K562 (cell line): ENCODE results near the gene CYP2D6. TPM values are rescaled to one million over a fixed set of nuclear protein-coding genes. Genes with fewer than 3 reads are reported as not detected.

Experiments used
- ARID3B ChIP-seq: fragments of 250-450 bp; sonication (Bioruptor Pico); IDR thresholded peaks from 2 replicates; pipeline ENCODE4 v1.4.0; 2020; ENCODE audit warnings: borderline replicate concordance
- CREB1 ChIP-seq, 2 experiments: sonication (generic) in 1 of 2; formaldehyde crosslinking in 1 of 2; IDR thresholded peaks; 2 replicates each; pipeline versions ENCODE4 v1.6.1 to v1.8.0; 2012 to 2022; ENCODE audit warnings: inconsistent platforms in 1 of 2, mild to moderate bottlenecking in 1 of 2, missing genetic modification reagents in 1 of 2, moderate library complexity in 1 of 2
- ERF ChIP-seq: fragments of 450-650 bp; formaldehyde crosslinking; IDR thresholded peaks from 2 replicates; pipeline ENCODE4 v1.4.0; 2020; ENCODE audit warnings: mild to moderate bottlenecking, mixed read lengths
- ETV1 ChIP-seq: fragments of 450-650 bp; conservative IDR thresholded peaks from 2 replicates; pipeline ENCODE4 v1.6.1; 2016; ENCODE audit warnings: missing genetic modification characterization, control low read depth, low read depth, missing compliant biosample characterization
- HMGN3 ChIP-seq: IDR thresholded peaks from 2 replicates; pipeline ENCODE4 v1.6.1; 2011; ENCODE audit warnings: borderline replicate concordance, low read depth, mild to moderate bottlenecking, mixed read lengths, low read length; ENCODE audit not compliant: insufficient read length; ENCODE audit errors: extremely low read depth
- KAT7 ChIP-seq: sonication (generic); formaldehyde crosslinking; IDR thresholded peaks from 2 replicates; pipeline ENCODE4 v1.8.0; 2022; ENCODE audit warnings: missing genetic modification reagents, mild to moderate bottlenecking, borderline replicate concordance
- KLF6 ChIP-seq: fragments of 250-450 bp; sonication (Bioruptor Pico); IDR thresholded peaks from 2 replicates; pipeline ENCODE4 v1.4.0; 2020; ENCODE audit warnings: mild to moderate bottlenecking, moderate library complexity, borderline replicate concordance
- MYBL2 ChIP-seq, 2 experiments: fragments of 450-650 bp in 1 of 2; sonication (generic) in 1 of 2; formaldehyde crosslinking in 1 of 2; IDR thresholded peaks; 2 replicates each; pipeline versions ENCODE4 v1.6.1 to v1.8.1; 2017 to 2022; ENCODE audit warnings: borderline replicate concordance in 1 of 2, inconsistent platforms in 1 of 2, low read depth in 1 of 2, mild to moderate bottlenecking in 1 of 2, missing genetic modification reagents in 1 of 2, moderate library complexity in 1 of 2
- SAFB ChIP-seq: fragments of 200-400 bp; formaldehyde crosslinking; IDR thresholded peaks from 2 replicates; pipeline ENCODE4 v1.6.1; 2017; ENCODE audit warnings: low read depth, low read length, borderline replicate concordance
- SP2 ChIP-seq: IDR thresholded peaks from 2 replicates; pipeline ENCODE4 v1.6.1; 2011; ENCODE audit warnings: mild to moderate bottlenecking, low read depth, low read length, moderate library complexity; ENCODE audit not compliant: poor library complexity, severe bottlenecking; ENCODE audit errors: extremely low read depth
- SREBF1 ChIP-seq: fragments of 150-350 bp; IDR thresholded peaks from 2 replicates; pipeline ENCODE4 v1.6.1; 2014; ENCODE audit warnings: antibody characterized with exemption, low read depth, low read length, borderline replicate concordance
- TCF7L2 ChIP-seq: fragments of 150-350 bp; IDR thresholded peaks from 2 replicates; pipeline ENCODE4 v1.6.1; 2016; ENCODE audit warnings: low read depth, mild to moderate bottlenecking, low read length, moderate library complexity
- ZBTB1 ChIP-seq: sonication (generic); formaldehyde crosslinking; IDR thresholded peaks from 2 replicates; pipeline ENCODE4 v1.8.1; 2023; ENCODE audit warnings: missing genetic modification reagents, low read depth, mild to moderate bottlenecking, borderline replicate concordance
- ZBTB12 ChIP-seq: fragments of 250-450 bp; sonication (Bioruptor Pico); IDR thresholded peaks from 2 replicates; pipeline ENCODE4 v1.4.0; 2020
- ZC3H8 ChIP-seq: fragments of 450-650 bp; IDR thresholded peaks from 2 replicates; pipeline ENCODE4 v1.6.1; 2017
- ZNF436 ChIP-seq: fragments of 250-450, 450-650 bp; sonication (Bioruptor Pico); formaldehyde crosslinking; IDR thresholded peaks from 2 replicates; pipeline ENCODE4 v1.7.0; 2020; ENCODE audit warnings: mild to moderate bottlenecking
- polyA plus RNA-seq, 8 experiments: library from polyadenylated mRNA; depleted of rRNA in 4 of 8; stranded (reverse) in 5 of 8; unstranded in 3 of 8; fragments of >200 nt; fragmentation: Nextera tagmentation in 2 of 8; fragmentation: Illumina TruSeq in 1 of 8; extraction: Ambion mirVana in 2 of 8; extraction: Trizol in 1 of 8; gene quantifications; 2 replicates each; pipeline versions ENCODE4 v1.2.1 to v1.2.3, GENCODE V29; 2011 to 2014; ENCODE audit warnings: inconsistent platforms in 1 of 8, missing spikeins in 1 of 8
- total RNA-seq, 7 experiments: library from RNA; depleted of rRNA in 6 of 7; stranded (reverse); fragments of >200 nt in 6 of 7; fragmentation: Illumina TruSeq in 2 of 7; extraction: Trizol in 2 of 7; gene quantifications; 2 replicates each; pipeline versions ENCODE4 v1.2.1 to v1.2.3, GENCODE V29; 2011 to 2021; ENCODE audit warnings: low replicate concordance in 1 of 7
- TF ChIP-seq, protein P1 (sequence below): fragments of 450-650 bp; IDR thresholded peaks from 2 replicates; pipeline ENCODE4 v1.7.1; 2018; ENCODE audit warnings: mild to moderate bottlenecking, low read depth; ENCODE audit not compliant: partially characterized antibody

CYP2D6 gene
- total and polyA plus RNA-seq, 9 of the 15 experiments (the other 6 are each of a cell fraction or from before 2014, with no cell fraction given), result 0.04 to 0.20 (median 0.09) TPM; not detected in 5

DNA sequence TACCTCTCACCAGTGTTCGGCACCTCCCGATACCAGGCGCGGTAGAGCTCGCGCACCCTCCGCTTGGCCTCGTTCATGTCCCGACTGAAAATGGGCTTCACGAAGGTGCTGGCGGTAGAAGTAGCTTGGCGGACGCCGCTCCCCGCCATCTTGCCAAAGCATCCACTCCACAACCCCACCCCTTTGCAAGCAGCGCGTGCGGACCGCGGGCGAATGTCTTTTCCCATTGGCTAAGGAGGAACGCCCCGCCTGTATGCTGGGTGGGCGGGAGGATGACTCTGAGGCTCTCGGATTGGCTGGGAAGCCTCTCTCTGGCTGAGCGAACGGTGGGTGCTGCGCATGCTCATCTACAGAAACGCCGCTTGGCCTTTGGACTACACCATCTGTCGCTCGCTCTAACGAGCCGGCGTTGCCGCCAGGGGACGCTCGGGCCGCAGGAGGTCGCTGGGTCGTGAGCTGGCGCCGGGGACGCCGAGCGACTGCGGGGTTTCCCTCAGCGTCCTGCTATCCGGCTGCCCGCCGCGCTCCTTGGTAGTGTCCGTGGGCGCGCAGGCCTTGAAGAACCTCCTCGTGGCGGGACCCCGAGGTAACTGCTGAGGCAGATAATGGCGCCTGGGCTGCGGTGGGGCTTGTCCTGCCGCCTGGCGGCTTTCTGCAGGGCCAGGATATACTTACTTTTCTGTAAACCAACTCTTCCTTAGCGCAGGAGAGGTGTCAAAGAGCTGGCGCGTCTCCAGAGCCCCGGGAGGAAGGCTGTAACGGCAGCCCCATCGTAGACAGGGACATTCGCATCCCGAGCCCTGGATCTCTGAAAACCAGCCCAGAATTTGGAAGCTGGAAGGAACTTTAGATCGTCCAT, 39.8 kb downstream of the CYP2D6 start, which contains the start of gene NDUFA6 (continued):
- TF ChIP-seq ZBTB12 (no peak), ETV1 (no peak), ARID3B (CRISPR knock-in tag) (no peak), HMGN3 (peak; percentile 22), MYBL2 (IDR thresholded peaks at IDR 0.05; ENCODE audit: low read depth) (no peak), MYBL2 (CRISPR knock-in tag; IDR thresholded peaks at IDR 0.05; ENCODE audit: borderline replicate concordance) (no peak), ZNF436 (CRISPR knock-in tag) (no peak), KAT7 (CRISPR knock-in tag) (peak; percentile 83; the same call in 1 of the 2 replicates), SREBF1 (no peak), ERF (0 out of 2 replicates have a peak, but pooled peaks have one; percentile 5), TCF7L2 (no peak), ZBTB1 (CRISPR knock-in tag) (peak; percentile 12; the same call in 1 of the 2 replicates), SP2 (peak; percentile 22), CREB1 (IDR thresholded peaks at IDR 0.05) (no peak), CREB1 (CRISPR knock-in tag; IDR thresholded peaks at IDR 0.05) (peak; percentile 62; the same call in 1 of the 2 replicates), KLF6 (no peak), SAFB (no peak), ZC3H8 (no peak)
- TF ChIP-seq, protein P1, sequence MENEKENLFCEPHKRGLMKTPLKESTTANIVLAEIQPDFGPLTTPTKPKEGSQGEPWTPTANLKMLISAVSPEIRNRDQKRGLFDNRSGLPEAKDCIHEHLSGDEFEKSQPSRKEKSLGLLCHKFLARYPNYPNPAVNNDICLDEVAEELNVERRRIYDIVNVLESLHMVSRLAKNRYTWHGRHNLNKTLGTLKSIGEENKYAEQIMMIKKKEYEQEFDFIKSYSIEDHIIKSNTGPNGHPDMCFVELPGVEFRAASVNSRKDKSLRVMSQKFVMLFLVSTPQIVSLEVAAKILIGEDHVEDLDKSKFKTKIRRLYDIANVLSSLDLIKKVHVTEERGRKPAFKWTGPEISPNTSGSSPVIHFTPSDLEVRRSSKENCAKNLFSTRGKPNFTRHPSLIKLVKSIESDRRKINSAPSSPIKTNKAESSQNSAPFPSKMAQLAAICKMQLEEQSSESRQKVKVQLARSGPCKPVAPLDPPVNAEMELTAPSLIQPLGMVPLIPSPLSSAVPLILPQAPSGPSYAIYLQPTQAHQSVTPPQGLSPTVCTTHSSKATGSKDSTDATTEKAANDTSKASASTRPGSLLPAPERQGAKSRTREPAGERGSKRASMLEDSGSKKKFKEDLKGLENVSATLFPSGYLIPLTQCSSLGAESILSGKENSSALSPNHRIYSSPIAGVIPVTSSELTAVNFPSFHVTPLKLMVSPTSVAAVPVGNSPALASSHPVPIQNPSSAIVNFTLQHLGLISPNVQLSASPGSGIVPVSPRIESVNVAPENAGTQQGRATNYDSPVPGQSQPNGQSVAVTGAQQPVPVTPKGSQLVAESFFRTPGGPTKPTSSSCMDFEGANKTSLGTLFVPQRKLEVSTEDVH, result peak; percentile 15
